Prostate gland (tissue), 2 donors: ENCODE results near the gene NPHS2. TPM values are rescaled to one million over a fixed set of nuclear protein-coding genes. Genes with fewer than 3 reads are reported as not detected.

Experiments used
- DNase-seq: peaks from one replicate; pipeline ENCODE4 v3.0.0-alpha.2; 2019; ENCODE audit warnings: low spot score
- H3K27ac ChIP-seq, 2 donors: fragments of 200-600 bp; sonication (generic); 2 replicates each; pipeline ENCODE4 v1.5.1; 2017 to 2019
- H3K27me3 ChIP-seq: fragments of 200-600 bp; sonication (generic); replicated peaks from 2 replicates; pipeline ENCODE4 v1.5.1; 2019; ENCODE audit not compliant: insufficient read depth
- H3K36me3 ChIP-seq, 2 donors: fragments of 200-600 bp; sonication (generic); 1 replicate in 1 of 2; 2 replicates in 1 of 2; pipeline versions ENCODE4 v1.5.1 to v1.8.1; 2017 to 2019
- H3K4me1 ChIP-seq: fragments of 200-600 bp; sonication (generic); replicated peaks from 2 replicates; pipeline ENCODE4 v1.5.1; 2019
- H3K4me3 ChIP-seq, 2 donors: fragments of 200-600 bp; sonication (generic); 2 replicates each; pipeline ENCODE4 v1.5.1; 2017 to 2019
- H3K9me3 ChIP-seq: fragments of 200-600 bp; sonication (generic); 2 replicates; pipeline ENCODE4 v1.5.1; 2017
- CTCF ChIP-seq, 4 experiments: fragments of 200-600 bp in 2 of 4; fragments of 450-650 bp in 2 of 4; sonication (generic) in 2 of 4; IDR thresholded peaks; 1 replicate in 3 of 4; 2 replicates in 1 of 4; pipeline ENCODE4 v1.5.1; 2016 to 2019; ENCODE audit warnings: antibody characterized with exemption in 4 of 4, mild to moderate bottlenecking in 2 of 4, moderate library complexity in 2 of 4
- POLR2A ChIP-seq: fragments of 450-650 bp; IDR thresholded peaks from one replicate; pipeline ENCODE4 v1.6.1; 2016; ENCODE audit warnings: antibody characterized with exemption, mild to moderate bottlenecking
- POLR2AphosphoS5 ChIP-seq: sonication (generic); formaldehyde crosslinking; IDR thresholded peaks from one replicate; pipeline ENCODE4 v1.6.1; 2017; ENCODE audit warnings: antibody characterized with exemption
- WGBS: methylation state at CpG from one replicate; pipeline ENCODE4 v1.1.5; 2018; 5-methylcytosine and 5-hydroxymethylcytosine counted together
- intact Hi-C: fragments of 100-400 bp; cut with DNase I; formaldehyde crosslinking; loops from one replicate; pipeline ENCODE4 v1.14.2; 2022
- small RNA-seq, 2 donors: library from RNA; depleted of rRNA; stranded (forward); fragments of <200 nt; gene quantifications; one replicate each; pipeline ENCODE3, GENCODE V24; 2016
- total RNA-seq, 2 donors: library from RNA; depleted of rRNA; stranded (reverse); fragments of >200 nt; gene quantifications; one replicate each; pipeline ENCODE4 v1.1.0, GENCODE V29; 2016

The NPHS2 gene
- total RNA-seq, 2 donors from 2014 or later = not detected

- no peak for DNase-seq
- H3K9me3 ChIP-seq = no peaks in the 10 kb centered on the region
- intact Hi-C loops = no loop called here
- WGBS = 89% methylated on average over 6 of the region's 6 CpGs
- H3K27me3 ChIP-seq = no peaks in the 10 kb centered on the region
- H3K4me1 ChIP-seq = no peaks in the 10 kb centered on the region
- H3K36me3 ChIP-seq = no peaks in the 10 kb centered on the region
- no peak for TF ChIP-seq POLR2AphosphoS5
- no peak for TF ChIP-seq CTCF (IDR thresholded peaks at IDR 0.05)
- no peak for TF ChIP-seq POLR2A
- H3K4me3 ChIP-seq = no peak overlapping the region
- H3K27ac ChIP-seq = no peak overlapping the region
Observed at GRCh38 chr1:179506199-179506598, 69.5 kb downstream of the NPHS2 start.

Small RNA genes lying within 50 kb of the gene (small RNA-seq; reads per million reads assigned to genes)
- gene RNU5F-2P = 0 reads per million in 2 donors

Other genes with a start within 250 kb of the NPHS2 start
- gene AXDND1, start 210.0 kb downstream of the NPHS2 start, total RNA-seq = 1 to 10 TPM in 1 of 2 donors, not detected in 1; 7.0 TPM
- 1 to 10 TPM; 3.8 to 7.6 TPM for gene TDRD5, start 15.9 kb upstream of the NPHS2 start, total RNA-seq
- 1 to 10 TPM in 1 of 2 donors, not detected in 1; 1.1 TPM for gene FAM163A, start 167.3 kb upstream of the NPHS2 start, total RNA-seq